ENCODE measurements around the gene SLC44A3. TPM values are rescaled to one million over a fixed set of nuclear protein-coding genes. Genes with fewer than 3 reads are reported as not detected.

Gene SLC44A3
- total RNA-seq, 4 donors from 2014 or later: 0.63 to 1.7 (median 0.83) TPM

DNA sequence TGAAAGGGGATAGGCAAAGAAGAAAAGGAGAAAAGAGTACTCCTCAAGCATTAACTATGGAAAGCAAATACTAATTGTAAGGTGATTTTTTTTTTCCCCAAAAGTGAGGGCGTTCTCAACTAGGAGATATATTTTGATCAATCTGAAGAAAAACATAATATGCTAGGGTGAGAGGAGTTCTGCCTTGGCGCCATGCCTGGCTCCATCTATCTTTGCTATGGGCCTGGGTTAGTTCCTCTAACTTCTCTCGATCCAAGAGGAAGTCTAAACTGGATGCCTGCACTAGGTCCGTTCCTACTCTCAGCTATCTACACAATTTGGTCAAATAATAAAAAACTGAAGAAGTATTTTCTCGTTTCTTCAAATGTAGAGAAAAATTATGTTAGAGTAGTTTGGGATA, 86.2 kb downstream of the SLC44A3 start:
- 46% methylated on average over 5 of the region's 5 CpGs for WGBS

DNA sequence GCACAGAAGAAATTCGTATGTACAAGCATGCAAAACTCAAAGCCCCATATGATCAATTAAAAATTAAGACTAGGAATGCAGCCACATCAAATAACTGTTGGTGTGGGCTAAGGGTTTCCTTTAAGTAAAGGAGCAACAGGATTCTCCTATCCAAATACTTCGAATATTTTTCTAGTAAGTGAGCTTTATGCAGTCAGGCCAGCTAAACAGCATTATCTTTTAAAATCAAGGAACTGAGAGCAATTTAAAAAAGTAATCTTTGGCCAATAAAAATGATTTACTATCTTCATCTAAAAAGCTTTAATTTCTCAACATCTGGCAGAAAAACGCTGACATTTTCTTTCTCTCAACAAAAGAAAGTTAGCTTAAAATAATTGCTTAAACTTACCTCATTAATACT, 87.0 kb downstream of the SLC44A3 start:
- WGBS: 56% methylated on average over 3 of the region's 3 CpGs
- Histone ChIP-seq H3K36me3 (peaks cover 0 to 10% (median 0%) of the 10 kb centered on the region in 4 donors), H3K4me3 (no peak overlapping the region), H3K9me3 (no peaks in the 10 kb centered on the region), H3K4me1 (peaks cover 10 to 100% (median 97%) of the 10 kb centered on the region in 4 donors), H3K27me3 (no peaks in the 10 kb centered on the region), H3K27ac (replicated peaks in 1 of 4) (no peak overlapping the region)
- TF ChIP-seq POLR2AphosphoS5 (IDR thresholded peaks at IDR 0.05) (no peak), EP300 (IDR thresholded peaks at IDR 0.05) (no peak), POLR2A (IDR thresholded peaks at IDR 0.05; ENCODE audit: low read depth) (no peak)
- TF ChIP-seq, protein P1, sequence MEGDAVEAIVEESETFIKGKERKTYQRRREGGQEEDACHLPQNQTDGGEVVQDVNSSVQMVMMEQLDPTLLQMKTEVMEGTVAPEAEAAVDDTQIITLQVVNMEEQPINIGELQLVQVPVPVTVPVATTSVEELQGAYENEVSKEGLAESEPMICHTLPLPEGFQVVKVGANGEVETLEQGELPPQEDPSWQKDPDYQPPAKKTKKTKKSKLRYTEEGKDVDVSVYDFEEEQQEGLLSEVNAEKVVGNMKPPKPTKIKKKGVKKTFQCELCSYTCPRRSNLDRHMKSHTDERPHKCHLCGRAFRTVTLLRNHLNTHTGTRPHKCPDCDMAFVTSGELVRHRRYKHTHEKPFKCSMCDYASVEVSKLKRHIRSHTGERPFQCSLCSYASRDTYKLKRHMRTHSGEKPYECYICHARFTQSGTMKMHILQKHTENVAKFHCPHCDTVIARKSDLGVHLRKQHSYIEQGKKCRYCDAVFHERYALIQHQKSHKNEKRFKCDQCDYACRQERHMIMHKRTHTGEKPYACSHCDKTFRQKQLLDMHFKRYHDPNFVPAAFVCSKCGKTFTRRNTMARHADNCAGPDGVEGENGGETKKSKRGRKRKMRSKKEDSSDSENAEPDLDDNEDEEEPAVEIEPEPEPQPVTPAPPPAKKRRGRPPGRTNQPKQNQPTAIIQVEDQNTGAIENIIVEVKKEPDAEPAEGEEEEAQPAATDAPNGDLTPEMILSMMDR (IDR thresholded peaks at IDR 0.05): no peak
- no peak for DNase-seq (ENCODE audit: extremely low spot score)
- intact Hi-C loops (cut with DNase I): no loop called here

More for the DNA sequence above, 86.2 kb downstream of the SLC44A3 start:
- H3K27ac ChIP-seq (replicated peaks in 1 of 4): no peak overlapping the region
- H3K9me3 ChIP-seq: no peaks in the 10 kb centered on the region
- H3K36me3 ChIP-seq: peaks cover 0 to 18% (median 6%) of the 10 kb centered on the region in 4 donors
- no peak for DNase-seq (ENCODE audit: extremely low spot score)
- H3K4me1 ChIP-seq: peaks cover 7 to 99% (median 95%) of the 10 kb centered on the region in 4 donors
- intact Hi-C loops (cut with DNase I): no loop called here
- TF ChIP-seq, protein P1 (IDR thresholded peaks at IDR 0.05): no peak
- TF ChIP-seq POLR2A (IDR thresholded peaks at IDR 0.05; ENCODE audit: low read depth) (no peak), EP300 (IDR thresholded peaks at IDR 0.05) (no peak), POLR2AphosphoS5 (IDR thresholded peaks at IDR 0.05) (no peak)
- no peak overlapping the region for H3K4me3 ChIP-seq
- H3K27me3 ChIP-seq: no peaks in the 10 kb centered on the region

DNA sequence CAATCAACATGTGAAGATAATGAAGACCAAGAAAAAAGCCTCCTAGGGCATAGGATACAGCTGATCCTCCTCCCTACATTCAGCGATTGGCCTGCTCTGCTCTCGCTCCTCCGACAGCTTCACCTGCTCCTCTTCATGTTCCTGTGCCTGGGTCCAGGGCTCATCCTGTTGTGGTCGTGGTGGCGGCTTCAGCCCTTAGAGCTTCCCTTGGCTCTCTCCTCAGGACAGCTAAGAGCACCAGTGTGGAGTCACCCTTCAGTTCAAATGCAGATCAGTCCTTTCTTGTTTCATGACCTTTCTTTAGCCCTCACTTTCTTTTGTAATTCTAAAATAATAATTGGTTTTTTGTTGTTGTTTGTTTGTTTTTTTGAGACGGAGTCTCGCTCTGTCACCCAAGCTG, 88.0 kb downstream of the SLC44A3 start:
- Histone ChIP-seq H3K4me3 (no peak overlapping the region), H3K27ac (replicated peaks in 1 of 4) (no peak overlapping the region), H3K27me3 (no peaks in the 10 kb centered on the region), H3K36me3 (peaks cover 0 to under 1% (median 0%) of the 10 kb centered on the region in 4 donors), H3K9me3 (no peaks in the 10 kb centered on the region), H3K4me1 (peaks cover 19 to 100% (median 97%) of the 10 kb centered on the region in 4 donors)
- TF ChIP-seq EP300 (IDR thresholded peaks at IDR 0.05) (no peak), POLR2AphosphoS5 (IDR thresholded peaks at IDR 0.05) (no peak), POLR2A (IDR thresholded peaks at IDR 0.05; ENCODE audit: low read depth) (no peak)
- TF ChIP-seq, protein P1 (IDR thresholded peaks at IDR 0.05): no peak
- intact Hi-C loops (cut with DNase I): no loop called here
- no peak for DNase-seq (ENCODE audit: extremely low spot score)
- 93% methylated on average over 7 of the region's 7 CpGs for WGBS

DNA sequence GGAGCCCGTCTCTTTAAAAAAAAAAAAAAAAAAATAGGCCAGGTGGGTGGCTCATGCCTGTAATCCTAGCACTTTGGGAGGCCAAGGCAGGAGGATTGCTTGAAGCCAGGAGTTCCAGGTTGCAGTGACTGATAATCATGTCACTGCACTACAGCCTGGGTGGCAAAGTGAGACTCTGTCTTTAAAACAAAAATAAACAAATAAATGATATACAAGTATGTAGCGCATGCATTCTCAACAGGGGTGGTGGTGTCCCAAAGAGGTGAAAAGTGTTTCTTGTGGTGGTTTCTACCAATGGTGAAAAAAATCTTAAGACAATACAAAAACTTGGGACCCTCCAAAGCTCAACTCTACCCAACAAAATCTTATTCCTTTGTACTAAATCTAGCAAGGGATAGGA, 88.8 kb downstream of the SLC44A3 start:
- no peak for TF ChIP-seq EP300 (IDR thresholded peaks at IDR 0.05)
- no peak for TF ChIP-seq POLR2A (IDR thresholded peaks at IDR 0.05; ENCODE audit: low read depth)
- no peak for TF ChIP-seq POLR2AphosphoS5 (IDR thresholded peaks at IDR 0.05)
- TF ChIP-seq, protein P1 (IDR thresholded peaks at IDR 0.05): no peak
- intact Hi-C loops (cut with DNase I): no loop called here
- peaks cover 25 to 100% (median 97%) of the 10 kb centered on the region in 4 donors for H3K4me1 ChIP-seq

DNA sequence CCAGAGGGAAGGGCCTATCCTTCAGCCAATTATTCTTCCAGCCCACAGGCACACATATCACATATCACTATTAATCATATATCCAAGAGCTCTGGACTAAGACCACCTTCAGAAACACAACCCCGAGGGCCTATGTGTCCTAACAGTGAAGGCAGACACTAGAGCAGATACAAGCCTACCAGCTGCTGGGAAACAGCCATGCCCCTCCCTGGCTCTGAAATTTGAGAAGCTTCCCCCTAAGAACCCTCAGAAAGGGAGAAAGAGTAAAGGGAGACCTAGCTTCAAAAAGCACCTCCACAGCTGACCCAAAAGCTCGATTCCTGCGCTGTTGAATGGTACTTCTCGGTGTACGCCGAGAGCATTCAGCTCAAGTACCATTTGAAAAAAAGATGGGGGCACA, 89.3 kb downstream of the SLC44A3 start:
- intact Hi-C loops (cut with DNase I): no loop called here
- WGBS: 86% methylated on average over 6 of the region's 6 CpGs

More for the DNA sequence above, 88.8 kb downstream of the SLC44A3 start:
- WGBS: 89% methylated on average over 2 of the region's 2 CpGs
- Histone ChIP-seq H3K4me3 (no peak overlapping the region), H3K9me3 (no peaks in the 10 kb centered on the region), H3K36me3 (no peaks in the 10 kb centered on the region), H3K27ac (replicated peaks in 1 of 4) (no peak overlapping the region), H3K27me3 (no peaks in the 10 kb centered on the region)
- DNase-seq (ENCODE audit: extremely low spot score): no peak

More for the DNA sequence above, 89.3 kb downstream of the SLC44A3 start:
- peaks cover 30 to 100% (median 98%) of the 10 kb centered on the region in 4 donors for H3K4me1 ChIP-seq
- no peak for DNase-seq (ENCODE audit: extremely low spot score)
- TF ChIP-seq POLR2A (IDR thresholded peaks at IDR 0.05; ENCODE audit: low read depth) (no peak), POLR2AphosphoS5 (IDR thresholded peaks at IDR 0.05) (no peak), EP300 (IDR thresholded peaks at IDR 0.05) (no peak)
- TF ChIP-seq, protein P1 (IDR thresholded peaks at IDR 0.05): no peak
- no peaks in the 10 kb centered on the region for H3K36me3 ChIP-seq
- H3K27me3 ChIP-seq: no peaks in the 10 kb centered on the region
- H3K4me3 ChIP-seq: no peak overlapping the region
- H3K9me3 ChIP-seq: no peaks in the 10 kb centered on the region
- no peak overlapping the region for H3K27ac ChIP-seq (replicated peaks in 1 of 4)
